T-cell (primary cell): ENCODE data around the gene KDM4B. TPM values are rescaled to one million over a fixed set of nuclear protein-coding genes. Genes with fewer than 3 reads are reported as not detected.

Experiments used
- ATAC-seq, 4 experiments: fragments of 200-7000 bp in 3 of 4; fragments of 150-1000 bp in 1 of 4; cut with Tn5 transposase; replicated peaks in 1 of 4; 1 replicate in 3 of 4; 2 replicates in 1 of 4; pipeline ENCODE4 v1.10.0; 2021; ENCODE audit warnings: moderate library complexity in 3 of 4, mild to moderate bottlenecking in 2 of 4, moderate number of reproducible peaks in 1 of 4
- CTCF ChIA-PET, 2 donors: fragments of 300-600 bp; sonication (Branson Sonifier 250); formaldehyde crosslinking; loops; one replicate each; lab custom pipeline; 2022; ENCODE audit warnings: antibody characterized with exemption in 2 of 2; lab: Charles Lee
- POLR2A ChIA-PET, 2 donors: fragments of 300-600 bp; sonication (Branson Sonifier 250); formaldehyde crosslinking; loops; one replicate each; lab custom pipeline; 2022; ENCODE audit warnings: antibody characterized with exemption in 2 of 2; lab: Charles Lee
- DNase-seq, 35 experiments: peaks; one replicate each; pipeline versions ENCODE4 v3.0.0 to v3.0.0-alpha.2; 2013 to 2023
- H3K27ac ChIP-seq: one replicate; pipeline ENCODE4 v1.5.1; 2013; ENCODE audit warnings: low read length
- H3K27me3 ChIP-seq, 2 experiments: replicated peaks in 1 of 2; 1 replicate in 1 of 2; 2 replicates in 1 of 2; pipeline versions ENCODE4 v1.6.1 to v1.7.0; 2013; ENCODE audit warnings: low read length in 1 of 2, mixed read lengths in 1 of 2; ENCODE audit not compliant: control insufficient read depth in 2 of 2, insufficient read depth in 2 of 2; ENCODE audit errors: extremely low read depth in 1 of 2
- H3K36me3 ChIP-seq, 2 donors: 1 replicate in 1 of 2; 2 replicates in 1 of 2; pipeline versions ENCODE4 v1.6.1 to v1.7.0; 2013; ENCODE audit warnings: low read length in 1 of 2; ENCODE audit not compliant: control insufficient read depth in 2 of 2, insufficient read depth in 1 of 2; ENCODE audit errors: extremely low read depth in 1 of 2
- H3K4me1 ChIP-seq, 2 experiments: 1 replicate in 1 of 2; 2 replicates in 1 of 2; pipeline versions ENCODE4 v1.6.1 to v1.7.0; 2013; ENCODE audit warnings: low read length in 2 of 2, mixed read lengths in 1 of 2; ENCODE audit not compliant: insufficient read depth in 2 of 2, control insufficient read depth in 1 of 2; ENCODE audit errors: extremely low read depth in 1 of 2
- H3K4me3 ChIP-seq, 2 donors: 1 replicate in 1 of 2; 2 replicates in 1 of 2; pipeline versions ENCODE4 v1.5.1 to v1.7.0; 2013; ENCODE audit warnings: mild to moderate bottlenecking in 2 of 2, low read length in 1 of 2, moderate library complexity in 1 of 2; ENCODE audit not compliant: control insufficient read depth in 1 of 2; ENCODE audit errors: extremely low read depth in 1 of 2
- H3K9me3 ChIP-seq: 2 replicates; pipeline ENCODE4 v1.7.0; 2013
- H3K27ac Mint-ChIP-seq, 2 donors: one replicate each; pipeline ENCODE4 v1.8.0; 2020 to 2021; ENCODE audit warnings: mild to moderate bottlenecking in 2 of 2, mixed read lengths in 2 of 2
- H3K27me3 Mint-ChIP-seq, 2 donors: one replicate each; pipeline ENCODE4 v1.8.0; 2021 to 2022; ENCODE audit warnings: mixed read lengths in 2 of 2
- H3K36me3 Mint-ChIP-seq: one replicate; pipeline ENCODE4 v1.8.0; 2021; ENCODE audit warnings: mixed read lengths
- H3K4me1 Mint-ChIP-seq, 3 donors: one replicate each; pipeline ENCODE4 v1.8.0; 2020 to 2022; ENCODE audit warnings: mixed read lengths in 3 of 3, mild to moderate bottlenecking in 1 of 3
- H3K4me3 Mint-ChIP-seq, 3 donors: one replicate each; pipeline ENCODE4 v1.8.0; 2020 to 2022; ENCODE audit warnings: mild to moderate bottlenecking in 3 of 3, mixed read lengths in 3 of 3, moderate library complexity in 3 of 3
- H3K9me3 Mint-ChIP-seq, 3 donors: one replicate each; pipeline ENCODE4 v1.8.0; 2020 to 2022; ENCODE audit warnings: mixed read lengths in 3 of 3
- WGBS: methylation state at CpG from one replicate; pipeline ENCODE4 v1.1.5; 2013; ENCODE audit warnings: missing lambda C conversion rate; ENCODE audit not compliant: insufficient coverage; 5-methylcytosine and 5-hydroxymethylcytosine counted together
- total RNA-seq, 35 experiments: library from RNA in 6 of 35; stranded (reverse) in 6 of 35; fragments of 120-200 nt in 1 of 35; gene quantifications; one replicate each; pipeline versions ENCODE4 v1.2.1 to v1.2.4 and lab custom pipeline; 2013 to 2026

Gene KDM4B
- total RNA-seq, 5 donors from 2014 or later (not counting 1 experiment from before 2014, with no cell fraction given): 44.6 to 59.2 (median 47.8) TPM

- H3K27ac Mint-ChIP-seq: no peak overlapping the region
- no peaks in the 10 kb centered on the region for H3K9me3 Mint-ChIP-seq
- CTCF ChIA-PET: interaction anchor here (0.5 to 1.2 kb wide), 3 partner anchors 116 to 220 kb away, joined by 3 read pairs; no protein-coding TSS in a partner anchor
- H3K4me3 Mint-ChIP-seq: no peak overlapping the region
- peaks cover 12% of the 10 kb centered on the region for H3K36me3 Mint-ChIP-seq
- H3K27me3 Mint-ChIP-seq: no peaks in the 10 kb centered on the region
- peak; percentile 7 to 16 (median 13) for ATAC-seq
- WGBS: 93% methylated on average over 12 of the region's 13 CpGs
- H3K9me3 ChIP-seq: no peaks in the 10 kb centered on the region
- no peak for DNase-seq
- H3K4me1 ChIP-seq: peaks cover 0 to 11% of the 10 kb centered on the region in 2 experiments
- H3K36me3 ChIP-seq: peaks cover 8 to 17% of the 10 kb centered on the region in 2 donors
- no peak overlapping the region for H3K4me3 ChIP-seq
- H3K27me3 ChIP-seq: no peaks in the 10 kb centered on the region
- no peak overlapping the region for H3K27ac ChIP-seq
- H3K4me1 Mint-ChIP-seq: peaks cover 10 to 23% (median 12%) of the 10 kb centered on the region in 3 donors
- POLR2A ChIA-PET: no interaction called here
Observed at GRCh38 chr19:5030822-5031221, 61.9 kb downstream of the KDM4B start.

GRCh38 chr19:5031231-5032100, 62.6 kb downstream of the KDM4B start:
- ChIA-PET CTCF (interaction anchor here (0.6 to 1.3 kb wide), 3 partner anchors 31 to 222 kb away, joined by 3 to 7 read pairs (median 3); no protein-coding TSS in a partner anchor), POLR2A (no interaction called here)
- Mint-ChIP-seq H3K4me1 (peaks cover 9 to 20% (median 10%) of the 10 kb centered on the region in 3 donors), H3K27ac (no peak overlapping the region), H3K9me3 (no peaks in the 10 kb centered on the region), H3K4me3 (no peak overlapping the region), H3K27me3 (no peaks in the 10 kb centered on the region), H3K36me3 (peaks cover 12% of the 10 kb centered on the region)
- Histone ChIP-seq H3K27ac (no peak overlapping the region), H3K9me3 (no peaks in the 10 kb centered on the region), H3K27me3 (no peaks in the 10 kb centered on the region), H3K36me3 (peaks cover 8 to 22% of the 10 kb centered on the region in 2 donors), H3K4me3 (no peak overlapping the region), H3K4me1 (peaks cover 0 to 11% of the 10 kb centered on the region in 2 experiments)
- ATAC-seq: peak; percentile 88 to 91 (median 89)
- DNase-seq: peak; percentile 41 to 86 (median 73)
- WGBS: 71% methylated on average over 22 of the region's 29 CpGs

DNA sequence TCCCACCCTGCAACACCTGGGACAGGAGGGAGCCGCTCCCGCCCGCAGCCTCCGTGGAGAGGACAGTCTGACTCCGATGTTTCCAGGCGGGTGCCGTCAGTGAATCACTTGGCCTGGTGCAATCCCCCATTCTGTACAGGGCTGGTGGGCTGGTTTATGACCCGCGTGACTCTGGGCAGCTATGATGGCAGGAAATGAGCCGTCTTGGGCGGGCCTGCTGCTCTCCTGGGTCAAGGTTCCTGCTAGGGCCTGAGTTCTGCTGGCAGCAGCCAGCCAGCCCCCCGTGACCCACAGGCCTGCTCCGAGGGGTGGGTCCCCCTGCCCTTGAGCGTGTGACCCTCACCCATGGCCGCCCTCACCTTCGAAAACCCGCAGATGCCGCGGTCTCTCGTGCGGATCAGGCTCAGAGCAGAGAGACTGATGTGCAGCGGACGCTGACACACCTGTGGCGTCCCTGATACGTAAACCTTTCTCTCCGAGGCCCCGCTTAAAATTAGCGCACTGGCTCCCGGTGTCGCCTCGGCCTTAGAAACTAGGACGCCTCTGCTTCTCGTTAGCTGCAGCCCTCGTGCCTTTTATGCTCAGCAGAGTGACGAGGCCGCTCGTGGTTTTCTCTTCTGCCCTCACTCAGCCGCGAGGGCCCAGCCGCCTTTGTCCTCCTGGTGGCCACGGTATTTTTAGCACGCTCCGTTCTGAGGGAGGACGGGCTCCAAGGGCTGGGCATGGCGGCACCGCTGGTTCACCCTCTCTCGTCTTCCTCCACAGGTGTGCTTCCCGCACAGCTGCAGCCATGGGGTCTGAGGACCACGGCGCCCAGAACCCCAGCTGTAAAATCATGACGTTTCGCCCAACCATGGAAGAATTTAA, 63.4 kb downstream of the KDM4B start:
- H3K27ac ChIP-seq: no peak overlapping the region
- POLR2A ChIA-PET: no interaction called here
- no peak for ATAC-seq

GRCh38 chr19:5035105-5035761, 66.3 kb downstream of the KDM4B start:
- H3K27me3 ChIP-seq: no peaks in the 10 kb centered on the region
- no peaks in the 10 kb centered on the region for H3K9me3 ChIP-seq
- WGBS: 94% methylated on average over 22 of the region's 29 CpGs
- DNase-seq (no peak), ATAC-seq (no peak)
- Mint-ChIP-seq H3K9me3 (no peaks in the 10 kb centered on the region), H3K4me1 (peaks cover 5 to 12% (median 12%) of the 10 kb centered on the region in 3 donors), H3K27ac (no peak overlapping the region), H3K4me3 (no peak overlapping the region), H3K27me3 (no peaks in the 10 kb centered on the region), H3K36me3 (peaks cover 15% of the 10 kb centered on the region)
- H3K36me3 ChIP-seq: peaks cover 15 to 29% of the 10 kb centered on the region in 2 donors
- ChIA-PET POLR2A (no interaction called here), CTCF (interaction anchor here in 1 of 2 donors (0.5 kb wide), 1 partner anchor 96 kb away, joined by 3 read pairs; no protein-coding TSS in a partner anchor)
- H3K27ac ChIP-seq: no peak overlapping the region
- no peak overlapping the region for H3K4me3 ChIP-seq
- H3K4me1 ChIP-seq: peaks cover 0 to 7% of the 10 kb centered on the region in 2 experiments

More for the DNA sequence above, 63.4 kb downstream of the KDM4B start:
- Histone ChIP-seq H3K4me3 (no peak overlapping the region), H3K9me3 (no peaks in the 10 kb centered on the region), H3K36me3 (peaks cover 8 to 22% of the 10 kb centered on the region in 2 donors), H3K4me1 (peaks cover 0 to 11% of the 10 kb centered on the region in 2 experiments), H3K27me3 (no peaks in the 10 kb centered on the region)
- H3K27me3 Mint-ChIP-seq: no peaks in the 10 kb centered on the region
- CTCF ChIA-PET: interaction anchor here in 1 of 2 donors (1.3 kb wide), 1 partner anchor 223 kb away, joined by 7 read pairs; no protein-coding TSS in a partner anchor
- 78% methylated on average over 51 of the region's 52 CpGs for WGBS
- H3K27ac Mint-ChIP-seq: no peak overlapping the region
- peaks cover 9 to 20% (median 17%) of the 10 kb centered on the region in 3 donors for H3K4me1 Mint-ChIP-seq
- H3K4me3 Mint-ChIP-seq: no peak overlapping the region
- DNase-seq: no peak
- peaks cover 15% of the 10 kb centered on the region for H3K36me3 Mint-ChIP-seq
- H3K9me3 Mint-ChIP-seq: no peaks in the 10 kb centered on the region

- H3K9me3 ChIP-seq: no peaks in the 10 kb centered on the region
- H3K27me3 ChIP-seq: no peaks in the 10 kb centered on the region
- DNase-seq: no peak
- H3K4me3 Mint-ChIP-seq: no peak overlapping the region
- H3K9me3 Mint-ChIP-seq: no peaks in the 10 kb centered on the region
- no peak overlapping the region for H3K27ac ChIP-seq
- H3K4me3 ChIP-seq: no peak overlapping the region
- WGBS: 91% methylated on average over 28 of the region's 36 CpGs
- no peak for ATAC-seq
- H3K4me1 Mint-ChIP-seq: peaks cover 3 to 12% (median 10%) of the 10 kb centered on the region in 3 donors
- H3K36me3 Mint-ChIP-seq: peaks cover 17% of the 10 kb centered on the region
- H3K27ac Mint-ChIP-seq: no peak overlapping the region
- POLR2A ChIA-PET: no interaction called here
- peaks cover 21 to 35% of the 10 kb centered on the region in 2 donors for H3K36me3 ChIP-seq
- H3K27me3 Mint-ChIP-seq: no peaks in the 10 kb centered on the region
- H3K4me1 ChIP-seq: peaks cover 0 to 7% of the 10 kb centered on the region in 2 experiments
- CTCF ChIA-PET: no interaction called here
Observed at GRCh38 chr19:5035793-5036697, 67.1 kb downstream of the KDM4B start.
